HG03039 (cell line): ENCODE results near the gene GAL3ST2.
A peak's percentile ranks its signal among the peaks of the same experiment; 100 is the strongest.
"Not testable (repeated sequence)": the region's sequence is repeated elsewhere in the genome, so short reads cannot be mapped to it uniquely, and the experiment has no call there.

Experiments
- ATAC-seq: cut with Tn5 transposase; IDR thresholded peaks from one replicate; pipeline ENCODE4 v1.9.1; 2021; ENCODE audit warnings: mild to moderate bottlenecking, moderate library complexity; ENCODE audit not compliant: unreplicated experiment

GAL3ST2 gene

GRCh38 chr2:241776336-241777169 is at the start of gene GAL3ST2:
Gene GAL3ST2, plus strand, starts transcription at chr2:241776822. Its CDS starts 134 bp downstream, at chr2:241776956.
- ATAC-seq: no peak

DNA sequence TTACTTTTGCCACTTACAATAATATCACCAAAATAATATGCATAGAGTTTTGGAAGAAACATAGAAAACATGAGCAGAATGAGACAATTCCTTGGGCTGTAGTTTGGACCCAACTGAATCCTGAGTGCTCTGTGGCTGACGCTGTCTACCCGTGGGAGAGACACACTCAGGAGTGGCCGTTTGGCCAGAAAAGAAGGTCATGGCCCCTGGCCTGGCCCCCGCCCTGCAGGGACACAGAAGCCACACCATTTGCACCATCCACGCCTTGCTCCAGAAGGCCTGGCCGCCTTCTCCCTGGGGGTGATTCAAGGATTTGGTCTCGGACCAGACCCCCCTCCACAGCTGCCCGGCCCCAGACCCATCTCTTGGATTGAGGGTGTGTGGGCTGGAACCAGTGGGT is 48.6 kb upstream of the GAL3ST2 start:
- ATAC-seq: no peak

- no peak for ATAC-seq
Measured at GRCh38 chr2:241728627-241729026, 48.0 kb upstream of the GAL3ST2 start.

- no peak for ATAC-seq
Measured at GRCh38 chr2:241729868-241730267, 46.8 kb upstream of the GAL3ST2 start.

- ATAC-seq: no peak
Measured at GRCh38 chr2:241730671-241731293, 45.8 kb upstream of the GAL3ST2 start.

- not testable (repeated sequence) for ATAC-seq
Measured at GRCh38 chr2:241732513-241733186, 44.0 kb upstream of the GAL3ST2 start.

- no peak for ATAC-seq
Measured at GRCh38 chr2:241733391-241734207, 43.0 kb upstream of the GAL3ST2 start.

GRCh38 chr2:241734208-241734466 is 42.5 kb upstream of the GAL3ST2 start:
- peak; percentile 12 for ATAC-seq

DNA sequence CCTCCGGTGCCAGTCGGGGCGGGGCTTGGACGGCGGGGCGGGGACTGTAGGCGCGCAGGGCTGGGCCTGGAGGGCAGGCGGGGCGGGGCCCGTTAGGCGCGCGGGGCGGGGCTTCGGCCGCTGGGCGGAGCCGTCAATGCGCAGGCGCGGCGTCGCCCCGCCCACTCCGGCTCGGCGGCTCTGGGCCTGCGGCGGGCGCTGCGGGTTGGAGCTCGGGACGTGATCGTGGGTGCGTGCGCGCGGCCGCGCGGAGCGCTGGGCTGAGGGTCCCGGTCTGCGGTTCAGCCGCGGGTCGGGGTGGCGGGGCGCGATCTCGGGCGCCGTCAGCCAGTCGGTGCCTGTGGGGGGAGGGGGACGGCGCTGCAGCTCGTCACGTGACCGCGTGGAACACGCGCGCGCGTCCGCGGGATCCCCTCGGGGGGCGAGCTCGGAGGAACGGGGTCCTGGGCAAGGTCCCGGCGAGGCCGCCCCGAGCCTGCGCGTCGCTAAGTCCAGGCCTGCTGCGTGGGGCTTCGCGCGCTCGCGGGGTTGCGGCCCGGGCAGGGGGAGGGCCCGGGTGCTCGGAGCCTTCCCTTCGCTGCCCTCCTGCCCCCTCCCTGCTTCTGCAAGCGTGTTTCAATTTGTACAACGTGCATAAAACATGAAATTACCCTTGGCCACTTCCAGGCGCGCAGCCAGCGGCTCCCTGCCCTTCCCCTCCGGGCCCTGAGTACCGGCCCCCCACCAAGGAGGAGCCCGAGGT is 42.0 kb upstream of the GAL3ST2 start, which contains the start of gene D2HGDH:
TSS of gene D2HGDH (plus strand) at position 164 of the 742 bp plus-strand sequence. CDS start 595 bp downstream, outside the sequence.
- peak; percentile 83 for ATAC-seq

- ATAC-seq: no peak
Measured at GRCh38 chr2:241736111-241736510, 40.5 kb upstream of the GAL3ST2 start.

- no peak for ATAC-seq
Measured at GRCh38 chr2:241738040-241738686, 38.5 kb upstream of the GAL3ST2 start.

DNA sequence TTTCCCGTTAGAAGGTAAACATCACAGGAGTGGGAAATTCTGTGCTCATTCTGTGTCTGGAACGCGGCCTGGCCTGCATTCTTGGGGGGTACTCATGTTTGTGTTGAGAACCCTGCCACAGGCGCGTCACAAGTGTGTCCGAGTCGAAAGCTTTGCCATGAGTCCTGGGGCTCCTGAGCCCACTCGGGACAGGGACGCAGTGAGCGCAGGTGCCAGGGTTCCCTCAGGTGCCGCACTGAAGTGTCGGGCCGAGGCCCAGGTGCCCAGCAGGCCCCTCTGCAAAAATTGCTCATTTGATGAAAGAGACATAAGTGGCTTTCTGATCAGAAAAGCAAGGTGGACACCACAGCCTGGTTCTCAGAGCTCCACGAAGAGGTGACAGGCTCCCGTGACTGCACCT is 37.4 kb upstream of the GAL3ST2 start:
- ATAC-seq: no peak

DNA sequence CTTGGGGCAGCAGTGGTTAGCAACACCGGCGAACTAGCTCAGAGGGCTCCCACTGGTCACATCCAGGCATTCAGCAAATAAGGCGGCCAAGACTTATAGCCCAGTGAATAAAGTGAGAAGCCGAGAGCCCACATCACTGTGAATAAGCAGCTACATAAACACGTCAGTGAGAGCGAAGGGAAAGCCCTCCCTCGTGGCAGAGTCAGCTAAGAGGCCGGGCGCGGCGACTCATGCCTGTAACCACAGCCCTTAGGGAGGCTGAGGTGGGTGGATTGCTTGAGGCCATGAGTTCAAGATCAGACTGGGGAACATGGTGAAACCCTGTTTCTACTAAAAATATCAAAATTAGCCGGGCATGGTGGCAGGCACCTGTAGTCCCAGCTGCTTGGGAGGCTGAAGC is 37.0 kb upstream of the GAL3ST2 start:
- no peak for ATAC-seq

GRCh38 chr2:241741016-241741415 is 35.6 kb upstream of the GAL3ST2 start:
- ATAC-seq: no peak

- ATAC-seq: no peak
Measured at GRCh38 chr2:241742320-241742939, 34.2 kb upstream of the GAL3ST2 start.

DNA sequence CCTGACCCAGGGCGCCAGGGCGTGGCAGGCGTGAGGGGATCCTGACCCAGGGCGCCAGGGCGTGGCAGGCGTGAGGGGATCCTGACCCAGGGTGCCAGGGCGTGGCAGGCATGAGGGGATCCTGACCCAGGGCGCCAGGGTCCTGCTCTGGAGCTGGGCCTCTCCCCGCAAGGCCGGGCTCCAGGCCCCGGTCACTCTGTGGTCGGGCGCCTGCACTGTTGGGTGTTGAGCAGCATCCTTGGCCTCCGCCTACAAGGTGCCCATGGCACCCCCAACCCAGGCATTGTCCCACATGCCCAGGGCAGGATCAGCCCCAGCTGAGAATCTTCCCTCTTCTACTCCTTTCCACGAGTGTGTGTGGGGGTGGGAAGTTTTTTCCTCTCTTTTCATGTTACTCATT is 33.6 kb upstream of the GAL3ST2 start:
- not testable (repeated sequence) for ATAC-seq

DNA sequence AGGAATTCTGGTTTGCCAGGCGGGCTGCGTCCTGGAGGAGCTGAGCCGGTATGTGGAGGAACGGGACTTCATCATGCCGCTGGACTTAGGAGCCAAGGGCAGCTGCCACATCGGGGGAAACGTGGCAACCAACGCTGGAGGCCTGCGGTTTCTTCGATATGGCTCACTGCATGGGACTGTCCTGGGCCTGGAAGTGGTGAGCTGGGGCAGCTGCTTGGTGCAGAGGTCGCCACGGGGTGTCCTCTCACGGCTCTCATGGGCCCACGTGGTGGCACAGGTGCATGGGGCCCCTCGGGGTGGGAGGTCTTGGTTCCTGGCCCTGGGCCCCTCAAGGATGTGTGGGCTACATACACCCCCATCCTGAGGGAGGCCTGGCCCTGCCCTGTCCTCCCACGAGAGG is 33.0 kb upstream of the GAL3ST2 start:
- no peak for ATAC-seq

DNA sequence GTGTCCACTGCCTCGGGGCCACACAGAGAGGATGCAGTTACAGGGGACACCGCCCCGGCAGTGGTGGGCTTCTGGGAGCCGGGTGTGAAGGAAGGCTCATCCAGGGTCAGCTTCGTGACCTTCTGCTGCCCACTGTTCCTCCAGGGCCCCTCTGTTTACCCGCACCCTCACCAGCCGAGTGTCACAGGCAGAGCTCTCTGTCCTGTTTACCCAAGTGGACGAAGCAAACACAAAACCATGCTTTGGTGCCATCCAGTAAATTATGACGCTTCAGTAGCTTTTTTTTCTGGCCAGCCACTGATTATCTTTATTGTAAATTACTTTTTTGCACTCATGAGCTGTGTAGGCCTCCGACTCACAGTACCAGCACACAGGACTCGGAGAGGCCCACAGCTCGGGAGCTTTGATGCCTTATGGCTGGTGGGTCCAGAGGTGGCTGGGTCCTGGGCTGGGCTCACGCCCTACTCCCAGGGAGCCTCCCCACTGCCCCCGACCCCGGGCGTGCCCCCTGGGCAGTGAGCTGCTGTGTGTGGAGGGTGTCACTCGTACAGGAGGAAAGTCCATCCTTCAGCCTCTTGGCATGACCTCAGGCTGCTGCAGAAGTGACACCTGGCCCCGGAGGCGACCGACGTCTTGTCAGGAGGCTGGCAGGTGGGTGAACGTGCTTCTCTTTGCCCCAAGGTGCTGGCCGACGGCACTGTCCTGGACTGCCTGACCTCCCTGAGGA is 32.4 kb upstream of the GAL3ST2 start:
- no peak for ATAC-seq

GRCh38 chr2:241745276-241745675 is 31.3 kb upstream of the GAL3ST2 start:
- no peak for ATAC-seq
